NCI-H187 (cell line): ENCODE data around the gene AP5S1.
A peak's percentile ranks its signal among the peaks of the same experiment; 100 is the strongest.

Source experiments
- DNase-seq, 2 experiments: peaks; one replicate each; lab custom pipeline; 2025; lab: John Stamatoyannopoulos, UW

AP5S1 gene

GRCh38 chr20:3846378-3846739 is 26.0 kb downstream of the AP5S1 start:
- DNase-seq = no peak

GRCh38 chr20:3846740-3847428 is 26.5 kb downstream of the AP5S1 start, which contains the start of gene MAVS:
Gene MAVS (plus strand): TSS chr20:3846834. CDS start chr20:3854625, 7,791 bp downstream.
- peak; percentile 36 to 87 for DNase-seq

- DNase-seq = no peak
Measured at GRCh38 chr20:3847429-3847940, 27.1 kb downstream of the AP5S1 start.

- no peak for DNase-seq
Measured at GRCh38 chr20:3848565-3848964, 28.2 kb downstream of the AP5S1 start.

GRCh38 chr20:3854462-3854871 is 34.1 kb downstream of the AP5S1 start:
- DNase-seq = no peak

GRCh38 chr20:3857405-3857804 is 37.1 kb downstream of the AP5S1 start:
- no peak for DNase-seq

- no peak for DNase-seq
Measured at GRCh38 chr20:3858689-3859088, 38.3 kb downstream of the AP5S1 start.

GRCh38 chr20:3861191-3861590 is 40.8 kb downstream of the AP5S1 start:
- DNase-seq = no peak

- DNase-seq = no peak
Measured at GRCh38 chr20:3862333-3862732, 42.0 kb downstream of the AP5S1 start.

GRCh38 chr20:3863317-3863716 is 43.0 kb downstream of the AP5S1 start:
- no peak for DNase-seq

GRCh38 chr20:3864518-3864917 is 44.2 kb downstream of the AP5S1 start:
- no peak for DNase-seq

GRCh38 chr20:3865152-3865886 is 45.0 kb downstream of the AP5S1 start:
- DNase-seq = no peak

GRCh38 chr20:3865887-3866407 is 45.6 kb downstream of the AP5S1 start:
- no peak for DNase-seq

- no peak for DNase-seq
Measured at GRCh38 chr20:3866464-3866863, 46.1 kb downstream of the AP5S1 start.

GRCh38 chr20:3867802-3868201 is 47.5 kb downstream of the AP5S1 start:
- no peak for DNase-seq

GRCh38 chr20:3869839-3870634 is 49.7 kb downstream of the AP5S1 start:
- DNase-seq = no peak

GRCh38 chr20:3871550-3872265 is 51.4 kb downstream of the AP5S1 start:
- DNase-seq = no peak

GRCh38 chr20:3873507-3873906 is 53.2 kb downstream of the AP5S1 start:
- DNase-seq = no peak

- DNase-seq = no peak
Measured at GRCh38 chr20:3874194-3874844, 54.0 kb downstream of the AP5S1 start.

- DNase-seq = no peak
Measured at GRCh38 chr20:3875378-3875974, 55.1 kb downstream of the AP5S1 start.

- no peak for DNase-seq
Measured at GRCh38 chr20:3876000-3876399, 55.7 kb downstream of the AP5S1 start.
